ENCODE results near the gene TMOD1.

The TMOD1 gene

DNA sequence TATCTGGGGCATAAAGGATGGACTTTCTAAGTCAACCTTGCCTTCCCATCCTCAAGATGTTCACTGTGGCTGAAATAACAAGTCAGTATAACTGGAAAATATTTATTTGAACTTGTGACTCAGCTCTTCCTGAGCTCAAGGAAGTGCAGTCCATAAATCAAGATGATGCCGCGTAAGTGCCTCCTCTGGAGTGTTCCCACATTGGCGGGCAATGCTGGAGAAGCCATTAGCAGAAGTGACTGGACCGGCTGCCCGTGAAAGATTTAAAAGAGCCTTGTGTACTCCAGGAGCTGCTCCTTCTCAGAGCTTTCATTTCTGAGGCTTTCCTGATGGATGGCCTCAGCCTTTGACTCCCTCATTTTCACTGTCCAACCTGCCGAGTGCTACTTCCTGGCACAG lies 17.4 kb downstream of the TMOD1 start:
- peak; percentile 61 for DNase-seq

GRCh38 chr9:97519441-97519970 lies 18.0 kb downstream of the TMOD1 start:
- DNase-seq, result no peak

DNA sequence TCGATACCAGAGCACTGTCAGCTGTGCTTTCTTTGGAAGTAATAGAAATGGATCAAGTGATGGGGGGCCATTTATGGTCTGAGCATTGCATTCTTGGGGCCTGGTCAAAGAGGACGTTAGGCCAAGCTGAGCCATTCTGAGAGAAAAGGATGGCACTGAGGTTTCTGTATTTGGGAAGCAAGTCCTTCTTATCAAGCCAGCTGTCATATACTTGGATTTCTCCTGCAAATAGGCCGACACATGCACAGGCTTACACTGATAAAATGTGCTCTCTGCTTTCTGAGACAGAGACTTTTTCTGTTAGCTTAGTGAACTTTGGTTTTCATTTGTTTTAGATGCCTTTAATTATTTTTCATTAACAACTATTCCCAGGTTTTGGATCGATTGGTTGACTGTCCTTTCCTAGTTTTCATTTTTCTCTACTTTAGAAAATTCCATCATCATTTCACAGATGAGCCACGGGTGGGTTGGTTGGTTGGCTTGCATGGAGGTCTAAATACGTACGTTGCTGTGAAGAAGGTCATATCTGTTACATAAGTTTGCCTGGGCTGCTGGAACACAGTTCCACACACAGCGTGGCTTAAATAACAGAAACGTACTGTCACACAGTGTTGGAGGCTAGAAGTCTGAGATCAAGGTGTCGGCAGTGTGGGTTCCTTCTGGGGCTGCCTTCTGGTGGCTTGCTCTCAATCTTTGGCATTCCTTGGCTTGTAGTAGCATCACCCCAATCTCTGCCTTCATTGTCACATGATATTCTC lies 20.3 kb downstream of the TMOD1 start:
- no peak for DNase-seq

DNA sequence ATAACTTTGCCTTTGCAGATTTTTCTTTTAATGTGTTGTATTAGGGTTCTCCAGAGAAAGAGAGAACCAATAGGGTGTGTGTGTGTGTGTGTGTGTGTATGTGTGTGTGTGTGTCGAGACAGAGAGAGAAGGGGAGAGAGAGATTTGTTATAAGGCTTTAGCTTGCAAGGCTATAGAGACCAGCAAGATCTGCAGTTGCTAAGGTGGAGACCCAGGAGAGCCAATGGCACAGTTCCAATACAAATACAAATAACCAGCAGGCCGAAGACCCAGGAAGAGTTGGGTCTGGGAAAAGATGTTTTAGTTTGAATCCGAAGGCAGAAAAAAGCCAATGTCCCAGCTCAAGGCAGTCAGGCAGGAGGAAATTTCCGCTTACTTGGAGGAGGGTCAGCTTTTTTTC lies 23.0 kb downstream of the TMOD1 start:
- DNase-seq, result no peak

- DNase-seq, result no peak
Measured at GRCh38 chr9:97525451-97525850, 24.0 kb downstream of the TMOD1 start.

- no peak for DNase-seq
Measured at GRCh38 chr9:97526895-97527575, 25.6 kb downstream of the TMOD1 start.

DNA sequence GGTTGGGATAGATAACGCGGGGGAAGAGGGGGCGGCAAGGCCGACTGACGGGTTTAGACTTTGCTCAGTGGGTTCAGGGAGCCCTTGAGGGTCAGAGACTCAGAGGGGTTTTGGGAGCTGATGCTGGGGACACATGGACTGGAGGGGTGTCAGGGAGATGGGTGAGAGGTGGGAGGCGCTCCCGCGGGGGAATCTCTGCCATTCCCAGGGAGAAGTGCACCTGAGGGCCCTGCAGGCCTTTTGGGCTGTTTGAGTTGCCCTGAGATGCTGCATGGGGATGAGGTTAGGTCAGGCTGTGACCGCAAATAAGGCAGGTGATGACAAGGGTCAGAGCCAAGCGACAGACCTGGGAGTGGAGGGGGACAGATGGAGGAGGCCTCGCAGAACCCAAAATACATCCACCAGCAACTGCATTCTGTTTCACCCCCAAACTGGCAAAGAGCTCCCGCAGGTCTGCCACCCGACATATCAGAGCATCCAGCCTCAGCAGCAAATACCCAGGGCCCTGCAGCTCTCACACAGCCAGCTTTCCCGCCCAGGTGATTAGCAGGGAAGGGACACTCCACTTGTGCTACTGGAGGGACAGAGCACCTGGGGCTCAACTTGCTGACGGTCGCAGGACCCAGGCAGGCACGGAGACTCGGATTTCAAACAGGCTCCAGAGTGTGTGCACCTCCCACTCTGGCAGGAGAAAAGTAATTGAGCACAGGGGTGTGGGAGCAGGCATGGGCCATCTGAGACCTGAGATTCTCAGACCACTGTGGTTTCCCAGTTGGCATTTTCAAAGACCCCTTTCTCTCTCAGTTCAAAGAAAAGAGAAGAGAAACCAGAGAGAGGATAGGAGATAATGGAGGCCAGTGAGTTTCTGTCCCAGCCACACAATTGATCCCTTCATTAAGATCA lies 26.4 kb downstream of the TMOD1 start:
- no peak for DNase-seq

DNA sequence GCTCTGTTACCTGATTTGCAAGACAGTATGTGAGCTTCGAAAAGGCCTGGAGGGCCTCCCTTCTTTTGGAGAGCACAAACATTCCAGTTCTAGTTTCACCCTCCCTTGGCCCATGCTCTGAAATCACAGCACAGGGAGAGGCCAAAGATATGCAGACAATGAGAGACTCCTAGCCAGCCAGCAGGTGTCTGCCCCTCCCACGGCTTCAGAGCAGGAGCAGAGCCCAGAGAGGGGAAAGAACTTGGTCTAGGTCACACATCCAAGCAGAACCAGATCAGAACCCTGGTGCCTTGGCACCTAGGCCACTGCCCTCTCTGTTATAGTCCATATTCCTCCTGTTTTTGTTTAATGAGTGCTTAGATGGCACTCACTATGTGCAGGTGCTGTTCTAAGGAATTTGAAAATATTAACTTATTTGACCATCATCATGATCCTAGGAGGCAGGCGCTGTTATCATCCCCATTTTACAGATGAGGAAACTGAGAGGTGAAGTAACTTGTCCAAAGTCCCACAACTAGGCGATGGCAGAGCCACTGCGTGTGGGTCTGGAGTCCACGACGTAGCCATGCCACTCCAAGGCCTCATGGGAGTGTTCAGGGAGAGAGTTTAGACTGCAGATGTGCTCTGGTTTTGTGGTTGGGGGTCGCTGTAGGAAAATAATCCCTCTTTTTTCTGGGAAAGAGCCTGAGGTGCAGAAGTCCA lies 27.2 kb downstream of the TMOD1 start:
- no peak for DNase-seq

DNA sequence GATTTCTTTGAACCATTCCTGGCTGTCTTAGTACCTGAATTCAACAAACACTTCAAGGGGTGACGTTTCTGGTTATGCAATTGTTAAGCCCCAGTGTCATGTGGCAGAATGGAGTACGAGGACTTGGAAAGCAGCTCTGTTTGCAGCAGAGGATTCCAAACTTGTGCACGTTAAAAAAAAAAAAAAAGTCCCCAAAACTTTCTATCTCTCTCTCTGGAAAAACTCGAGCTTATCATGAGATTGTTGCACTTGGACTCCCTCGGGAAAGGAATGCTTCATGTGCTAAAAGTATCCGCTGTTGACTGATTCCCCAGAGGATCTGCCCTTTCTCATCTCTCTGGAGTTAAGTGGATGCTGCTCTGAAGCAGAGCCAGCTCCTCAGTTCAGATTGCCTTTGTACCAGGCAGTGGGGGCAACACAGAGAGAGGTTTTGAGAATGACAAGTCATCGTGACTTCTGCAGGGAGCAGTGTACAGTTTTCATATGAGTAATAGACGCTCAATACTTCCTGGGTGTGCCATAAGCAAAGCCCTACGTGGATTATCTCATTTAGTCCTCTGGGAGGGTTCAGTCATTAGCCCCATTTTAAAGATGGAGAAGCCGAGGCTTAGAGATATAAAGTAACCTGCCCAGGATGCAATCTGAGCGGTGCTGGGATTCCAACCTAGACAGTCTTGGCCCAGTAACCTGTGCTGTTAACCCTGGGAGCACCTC lies 28.1 kb downstream of the TMOD1 start:
- no peak for DNase-seq

- no peak for DNase-seq
Measured at GRCh38 chr9:97531888-97532376, 30.5 kb downstream of the TMOD1 start.

DNA sequence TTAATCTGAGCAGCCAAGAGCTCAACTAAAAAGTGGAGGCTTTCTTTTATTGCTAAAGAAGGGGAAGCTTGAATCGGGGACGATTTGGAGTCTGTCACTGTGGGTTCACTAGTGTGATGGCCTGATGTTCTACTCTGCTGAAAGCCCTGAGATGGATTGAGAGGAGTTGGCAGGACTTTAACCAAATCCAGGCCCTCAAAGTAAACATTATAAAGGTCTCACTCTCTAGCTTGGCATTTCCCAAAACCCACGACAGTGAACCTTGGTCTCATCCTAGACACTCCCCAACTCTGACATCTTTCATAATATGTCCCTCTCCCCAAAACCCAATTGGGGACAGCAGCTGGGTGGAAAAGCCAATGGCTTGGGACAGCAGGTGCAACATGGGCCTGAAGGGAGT lies 32.7 kb downstream of the TMOD1 start:
- no peak for DNase-seq

DNA sequence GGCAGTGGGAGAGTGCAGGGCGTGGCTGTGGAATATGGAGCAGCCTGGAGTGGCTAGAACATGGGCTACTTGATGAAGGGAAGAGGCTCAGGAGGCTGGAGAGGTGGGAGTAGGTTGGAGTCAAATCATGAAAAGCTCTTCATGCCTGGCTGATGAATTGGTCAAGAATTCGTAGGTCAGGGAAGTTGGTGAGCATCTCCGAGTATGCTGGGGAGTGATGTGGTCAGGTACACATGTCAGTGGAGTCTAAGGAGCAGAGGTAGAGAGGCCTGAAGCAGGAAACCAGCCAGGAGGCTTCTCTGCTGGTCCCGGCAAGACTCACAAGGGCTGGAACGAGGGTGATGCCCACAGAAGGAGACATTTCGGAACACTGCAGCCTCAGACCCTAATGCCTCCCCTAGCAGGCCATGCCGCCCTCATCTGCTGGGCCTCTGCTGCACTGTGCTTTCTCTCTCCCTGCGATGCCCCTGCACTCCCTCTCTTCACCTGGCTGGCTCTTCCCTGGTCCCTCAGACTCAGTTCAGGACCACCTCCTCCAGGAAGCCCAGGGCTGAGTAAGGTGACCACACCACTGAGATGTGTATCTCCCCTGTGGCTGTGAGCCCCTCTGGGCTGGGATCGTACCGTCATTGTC lies 33.6 kb downstream of the TMOD1 start:
- no peak for DNase-seq

DNA sequence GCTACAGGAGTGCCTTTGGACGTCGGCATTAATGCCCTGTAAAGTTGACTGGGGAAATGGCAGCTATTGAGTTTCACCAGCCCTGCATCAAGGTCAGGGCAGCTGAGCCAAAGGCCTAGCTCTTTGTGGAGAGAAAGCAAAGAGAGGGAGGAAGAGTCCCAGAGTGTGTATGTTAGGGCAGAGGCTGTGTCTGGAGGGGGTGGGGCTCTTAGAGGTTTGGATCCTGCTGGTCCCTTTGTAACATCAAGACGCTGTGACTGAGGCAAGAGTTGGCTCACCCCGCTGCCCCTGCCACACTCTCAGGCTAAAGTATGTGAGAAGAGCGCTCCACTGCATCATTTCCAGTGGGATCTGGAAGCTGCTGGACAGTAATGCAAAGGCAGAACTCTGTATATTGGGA lies 34.3 kb downstream of the TMOD1 start:
- DNase-seq, result no peak

GRCh38 chr9:97536480-97536879 lies 35.0 kb downstream of the TMOD1 start:
- DNase-seq, result no peak

- no peak for DNase-seq
Measured at GRCh38 chr9:97543561-97543960, 42.1 kb downstream of the TMOD1 start.

DNA sequence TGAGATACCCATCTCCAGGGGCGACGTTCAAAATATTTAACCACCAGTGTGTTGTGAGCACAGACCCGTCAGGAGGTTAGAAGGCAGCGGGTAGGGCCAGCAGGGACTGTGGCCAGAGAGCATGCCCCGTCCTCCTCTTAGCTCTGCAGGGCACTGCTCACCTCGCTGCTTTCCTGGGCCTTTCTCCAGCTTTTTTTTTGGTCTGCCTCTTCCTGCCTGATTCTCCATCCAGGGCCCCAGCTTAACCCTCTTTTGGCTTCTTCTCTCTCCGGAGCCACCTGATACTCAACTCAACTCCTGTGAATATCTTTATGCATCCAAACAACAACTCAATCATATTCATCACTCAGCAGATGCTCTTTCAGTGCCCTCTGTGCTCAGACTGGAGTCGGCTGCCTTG lies 44.0 kb downstream of the TMOD1 start:
- no peak for DNase-seq

DNA sequence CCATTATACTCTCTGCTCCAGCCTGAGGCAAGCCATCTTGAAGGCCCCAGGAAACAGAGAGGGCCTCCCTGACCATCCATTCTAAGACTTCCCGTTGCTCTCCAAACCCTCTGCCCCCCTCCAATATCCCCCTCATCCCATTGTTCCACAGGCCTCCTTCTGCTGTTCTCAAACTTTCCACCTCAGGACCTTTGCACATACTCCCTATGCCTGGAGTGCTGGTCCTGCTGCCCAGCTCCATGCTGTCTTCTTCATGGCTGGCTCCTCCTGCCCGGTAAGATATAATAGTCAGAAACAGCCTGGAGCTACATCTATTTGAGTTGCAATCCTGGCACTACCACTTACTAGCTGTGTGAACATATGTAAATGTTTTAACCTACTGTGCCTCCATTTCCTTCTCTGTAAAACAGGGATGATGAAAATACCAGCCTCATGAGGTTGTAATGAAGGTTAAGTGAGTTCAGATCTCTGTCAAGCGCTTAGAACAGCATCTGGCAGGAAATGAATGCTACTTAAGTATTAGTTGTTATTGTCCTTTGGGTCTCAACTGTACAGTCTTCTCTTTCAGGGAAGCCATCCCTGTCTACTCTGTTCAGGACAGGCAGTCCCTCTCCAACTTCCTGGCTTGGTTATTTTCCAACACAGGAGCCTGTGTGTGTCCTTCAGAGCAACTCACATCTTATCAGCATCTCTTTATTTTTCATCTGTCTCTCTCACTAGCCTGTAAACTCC lies 45.8 kb downstream of the TMOD1 start:
- DNase-seq, result no peak

DNA sequence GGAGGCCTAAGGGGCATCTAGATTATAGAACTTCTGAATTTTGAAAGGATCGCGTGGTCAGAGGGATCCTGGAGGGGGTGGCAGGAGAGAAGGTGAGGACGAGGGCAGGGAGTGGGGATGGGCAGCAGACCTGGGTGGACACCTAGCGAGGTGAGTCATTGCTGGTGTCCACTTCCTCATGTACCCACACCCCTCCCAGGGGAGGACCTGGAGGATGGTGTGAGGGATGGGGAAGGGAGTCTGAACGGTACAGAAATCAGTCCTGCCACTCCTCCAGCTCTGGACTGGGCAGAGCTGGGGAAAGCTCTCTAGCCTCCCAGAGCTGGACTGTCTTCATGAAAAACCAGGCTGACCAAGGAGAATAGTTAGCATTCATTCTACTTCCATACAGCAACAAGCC lies 46.9 kb downstream of the TMOD1 start:
- no peak for DNase-seq

- DNase-seq, result no peak
Measured at GRCh38 chr9:97548819-97549540, 47.5 kb downstream of the TMOD1 start.

DNA sequence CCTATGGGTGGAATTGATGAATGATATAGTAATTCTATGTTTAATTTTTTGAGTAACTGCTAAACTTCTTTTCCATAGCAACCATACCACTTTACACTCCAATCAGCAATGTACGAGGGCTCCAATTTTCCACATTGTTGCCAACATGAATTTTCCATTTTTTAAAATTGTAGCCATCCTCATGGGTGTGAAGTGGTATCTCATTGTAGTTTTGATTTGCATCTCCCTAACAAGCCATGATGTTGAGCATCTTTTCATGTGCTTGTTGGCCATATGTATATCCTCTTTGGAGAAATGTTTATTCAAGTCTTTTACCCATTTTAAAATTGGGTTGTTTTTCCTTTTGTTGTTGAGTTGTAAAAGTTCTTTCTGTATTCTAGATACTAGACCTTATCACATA lies 48.9 kb downstream of the TMOD1 start:
- DNase-seq, result no peak
